ENCODE data around the gene CFL1.

- TF ChIP-seq POLR2AphosphoS5 (IDR thresholded peaks at IDR 0.05), result no peak
- TF ChIP-seq CTCF (IDR thresholded peaks at IDR 0.05), result no peak
- TF ChIP-seq POLR2A (IDR thresholded peaks at IDR 0.05), result no peak
These were observed 6.0 kb downstream of the CFL1 start for GRCh38 chr11:65851811-65852507.

Data from sigmoid colon (tissue), 4 donors.